ENCODE results near the gene SIPA1L3.
A peak's percentile ranks its signal among the peaks of the same experiment; 100 is the strongest.

SIPA1L3 gene

GRCh38 chr19:38076337-38076736 is 169.3 kb downstream of the SIPA1L3 start:
- no peak for DNase-seq

- no peak for DNase-seq
These were observed 171.4 kb downstream of the SIPA1L3 start for GRCh38 chr19:38078302-38078930.

GRCh38 chr19:38079926-38080380 is 172.9 kb downstream of the SIPA1L3 start:
- DNase-seq: peak in 1 of 2 experiments; percentile 81

- no peak for DNase-seq
These were observed 174.7 kb downstream of the SIPA1L3 start for GRCh38 chr19:38081547-38082255.

GRCh38 chr19:38082256-38083118 is 175.5 kb downstream of the SIPA1L3 start:
- DNase-seq: no peak

GRCh38 chr19:38084196-38084595 is 177.2 kb downstream of the SIPA1L3 start:
- DNase-seq: no peak

GRCh38 chr19:38089440-38089839 is 182.4 kb downstream of the SIPA1L3 start:
- DNase-seq: no peak

GRCh38 chr19:38093154-38093553 is 186.1 kb downstream of the SIPA1L3 start:
- no peak for DNase-seq

GRCh38 chr19:38093587-38093986 is 186.6 kb downstream of the SIPA1L3 start:
- DNase-seq: no peak

GRCh38 chr19:38095411-38096308 is 188.7 kb downstream of the SIPA1L3 start:
- peak in 1 of 2 experiments; percentile 32 for DNase-seq

- DNase-seq: no peak
These were observed 193.0 kb downstream of the SIPA1L3 start for GRCh38 chr19:38099966-38100365.

GRCh38 chr19:38100589-38100988 is 193.6 kb downstream of the SIPA1L3 start:
- DNase-seq: no peak

- DNase-seq: no peak
These were observed 194.7 kb downstream of the SIPA1L3 start for GRCh38 chr19:38101723-38102122.

- DNase-seq: no peak
These were observed 198.6 kb downstream of the SIPA1L3 start for GRCh38 chr19:38105574-38105973.

- no peak for DNase-seq
These were observed 200.1 kb downstream of the SIPA1L3 start for GRCh38 chr19:38107129-38107528.

GRCh38 chr19:38111898-38112297 is 204.9 kb downstream of the SIPA1L3 start:
- no peak for DNase-seq

GRCh38 chr19:38114651-38115050 is 207.6 kb downstream of the SIPA1L3 start:
- no peak for DNase-seq

GRCh38 chr19:38115271-38115802 is 208.3 kb downstream of the SIPA1L3 start:
- DNase-seq: no peak

- DNase-seq: no peak
These were observed 211.2 kb downstream of the SIPA1L3 start for GRCh38 chr19:38118176-38118575.

GRCh38 chr19:38120471-38121025 is 213.5 kb downstream of the SIPA1L3 start:
- DNase-seq: no peak

GRCh38 chr19:38122402-38123093 is 215.5 kb downstream of the SIPA1L3 start:
- DNase-seq: no peak

Data from SW 1271 (cell line).